GM19463 (cell line): ENCODE measurements around the gene KANTR.

ENCODE experiments used
- ATAC-seq: cut with Tn5 transposase; IDR thresholded peaks from one replicate; pipeline ENCODE4 v1.9.1; 2021; ENCODE audit warnings: mild to moderate bottlenecking, moderate library complexity; ENCODE audit not compliant: unreplicated experiment

Gene KANTR

GRCh38 chrX:53093748-53094581 is at the start of gene KANTR:
TSS of gene KANTR (plus strand) at chrX:53094142. CDS start at chrX:53124273, 30,131 bp downstream.
- ATAC-seq = peak; percentile 76

- no peak for ATAC-seq
Measured at GRCh38 chrX:53044995-53045394, 48.9 kb upstream of the KANTR start.

- ATAC-seq = no peak
Measured at GRCh38 chrX:53047228-53047627, 46.7 kb upstream of the KANTR start.

- no peak for ATAC-seq
Measured at GRCh38 chrX:53048169-53049126, 45.5 kb upstream of the KANTR start, which contains the start of gene GPR173. TSS of gene GPR173 (plus strand) at chrX:53048789. CDS start at chrX:53076622, 27,833 bp downstream.

- no peak for ATAC-seq
Measured at GRCh38 chrX:53049127-53049517, 44.8 kb upstream of the KANTR start.

GRCh38 chrX:53050841-53051240 is 43.1 kb upstream of the KANTR start:
- no peak for ATAC-seq

- no peak for ATAC-seq
Measured at GRCh38 chrX:53055244-53055849, 38.6 kb upstream of the KANTR start.

GRCh38 chrX:53056292-53056691 is 37.6 kb upstream of the KANTR start:
- no peak for ATAC-seq

GRCh38 chrX:53065104-53065503 is 28.8 kb upstream of the KANTR start:
- ATAC-seq = no peak

GRCh38 chrX:53071064-53071463 is 22.9 kb upstream of the KANTR start:
- ATAC-seq = no peak

- ATAC-seq = peak; percentile 85
Measured at GRCh38 chrX:53071604-53072417, 22.1 kb upstream of the KANTR start.

- ATAC-seq = no peak
Measured at GRCh38 chrX:53072418-53073114, 21.4 kb upstream of the KANTR start.

GRCh38 chrX:53073115-53073586 is 20.8 kb upstream of the KANTR start:
- no peak for ATAC-seq

GRCh38 chrX:53075011-53075410 is 18.9 kb upstream of the KANTR start:
- no peak for ATAC-seq

GRCh38 chrX:53076671-53077070 is 17.3 kb upstream of the KANTR start:
- no peak for ATAC-seq

- ATAC-seq = no peak
Measured at GRCh38 chrX:53077207-53078197, 16.4 kb upstream of the KANTR start.

- no peak for ATAC-seq
Measured at GRCh38 chrX:53078943-53079342, 15.0 kb upstream of the KANTR start.
